ENCODE measurements around the gene TMEM187.

GRCh38 chrX:154030715-154031305 is 58.3 kb downstream of the TMEM187 start:
- TF ChIP-seq CTCF (conservative IDR thresholded peaks at IDR 0.05; ENCODE audit: low read length) = no peak
- no peak for TF ChIP-seq EZH2phosphoT487 (IDR thresholded peaks at IDR 0.05; ENCODE audit: borderline replicate concordance, low read depth, low read length)
